Activated CD8-positive, alpha-beta memory T cell treated with anti-CD3 and anti-CD28 coated beads for 4 hours (primary cell): ENCODE data around the gene ARRDC1.

Experiments used
- DNase-seq, 2 donors: peaks; one replicate each; pipeline ENCODE4 v3.0.0-alpha.2; 2020; ENCODE audit warnings: low read depth in 2 of 2

ARRDC1 gene

GRCh38 chr9:137639303-137640051, 34.0 kb downstream of the ARRDC1 start:
- DNase-seq, result no peak

- DNase-seq, result no peak
These were observed 35.4 kb downstream of the ARRDC1 start for GRCh38 chr9:137640862-137641261.

GRCh38 chr9:137642118-137642601, 36.7 kb downstream of the ARRDC1 start:
- DNase-seq, result no peak

- DNase-seq, result no peak
These were observed 37.4 kb downstream of the ARRDC1 start for GRCh38 chr9:137642892-137643291.

GRCh38 chr9:137643921-137644320, 38.4 kb downstream of the ARRDC1 start:
- no peak for DNase-seq

- no peak for DNase-seq
These were observed 39.7 kb downstream of the ARRDC1 start for GRCh38 chr9:137645211-137645610.

- DNase-seq, result no peak
These were observed 40.9 kb downstream of the ARRDC1 start for GRCh38 chr9:137646341-137646740.

- no peak for DNase-seq
These were observed 41.7 kb downstream of the ARRDC1 start for GRCh38 chr9:137647096-137647714.

- no peak for DNase-seq
These were observed 42.9 kb downstream of the ARRDC1 start for GRCh38 chr9:137648396-137648795.

GRCh38 chr9:137649553-137649952, 44.1 kb downstream of the ARRDC1 start:
- no peak for DNase-seq

GRCh38 chr9:137650259-137650658, 44.8 kb downstream of the ARRDC1 start:
- no peak for DNase-seq

- no peak for DNase-seq
These were observed 45.3 kb downstream of the ARRDC1 start for GRCh38 chr9:137650779-137651178.

- DNase-seq, result no peak
These were observed 50.9 kb downstream of the ARRDC1 start for GRCh38 chr9:137656416-137656815.

GRCh38 chr9:137657606-137658005, 52.1 kb downstream of the ARRDC1 start:
- no peak for DNase-seq

GRCh38 chr9:137658781-137659180, 53.3 kb downstream of the ARRDC1 start:
- no peak for DNase-seq

- DNase-seq, result no peak
These were observed 54.7 kb downstream of the ARRDC1 start for GRCh38 chr9:137660144-137660543.

GRCh38 chr9:137663584-137663983, 58.1 kb downstream of the ARRDC1 start:
- no peak for DNase-seq

- no peak for DNase-seq
These were observed 59.2 kb downstream of the ARRDC1 start for GRCh38 chr9:137664676-137665075.
